ENCODE measurements around the gene RASSF5.

Gene RASSF5

DNA sequence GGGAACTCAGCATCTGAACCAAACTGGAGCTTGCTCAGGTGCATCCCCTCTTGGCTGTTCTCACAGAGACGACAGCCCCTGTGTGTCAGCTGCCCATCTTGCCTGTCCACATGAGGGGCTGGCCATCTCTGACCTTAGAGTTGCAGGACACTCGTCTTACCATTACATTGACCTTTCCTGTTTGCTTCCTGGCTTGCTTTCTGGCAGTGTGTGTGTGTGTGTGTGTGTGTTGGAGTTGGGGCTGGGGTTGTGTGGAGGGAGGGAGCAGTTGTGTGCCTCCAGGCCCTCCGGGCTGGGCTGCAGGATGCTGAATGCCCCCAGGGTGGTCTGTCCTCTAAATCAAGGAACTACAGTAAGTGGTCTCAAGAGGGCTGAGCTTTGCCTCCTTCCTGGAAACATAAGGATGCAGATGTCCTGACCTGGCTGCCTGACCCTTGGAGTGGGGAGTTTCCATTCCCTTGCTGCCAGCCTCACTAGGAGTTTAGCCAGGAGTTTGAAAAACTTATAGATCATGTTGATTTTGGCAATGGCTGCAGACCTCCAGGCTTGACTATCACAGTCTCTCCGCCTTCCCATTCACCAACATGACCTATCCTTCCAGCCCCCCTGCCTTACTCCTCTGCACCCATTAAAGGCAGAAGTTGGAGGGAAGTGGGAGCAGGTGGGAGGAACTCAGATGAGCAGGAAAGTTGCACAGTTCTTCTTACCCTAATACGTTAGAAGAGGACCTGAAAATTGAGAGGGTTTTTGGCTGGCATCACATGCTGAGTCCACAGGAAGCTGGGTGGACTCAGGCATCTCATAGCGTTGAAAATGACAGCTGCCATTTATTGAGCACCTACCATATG lies 19.0 kb downstream of the RASSF5 start:
- Histone ChIP-seq H3K4me2 (ENCODE audit: low read length) (peak overlapping the region; percentile 43), H3K79me2 (ENCODE audit: low read length) (no peaks in the 10 kb centered on the region), H3K9me3 (ENCODE audit: insufficient read depth, low read length) (no peaks in the 10 kb centered on the region), H2AFZ (ENCODE audit: low read depth, low read length) (peak overlapping the region; percentile 2; the same call in 1 of the 2 replicates), H3K9ac (ENCODE audit: low read length) (no peak overlapping the region), H3K4me3 (ENCODE audit: low read length) (0 out of 2 replicates have a peak overlapping the region, but pooled peaks have one; percentile 8), H3K27ac (ENCODE audit: low read length) (peak overlapping the region; percentile 62), H4K20me1 (ENCODE audit: insufficient read depth, low read length) (no peaks in the 10 kb centered on the region), H3K4me1 (ENCODE audit: low read length) (peaks cover 37% of the 10 kb centered on the region), H3K27me3 (ENCODE audit: low read depth, low read length) (no peaks in the 10 kb centered on the region), H3K36me3 (replicated peaks; ENCODE audit: low read depth, low read length) (no peaks in the 10 kb centered on the region)
- TF ChIP-seq EZH2phosphoT487 (IDR thresholded peaks at IDR 0.05; ENCODE audit: low read depth) = no peak
- TF ChIP-seq, protein P1, sequence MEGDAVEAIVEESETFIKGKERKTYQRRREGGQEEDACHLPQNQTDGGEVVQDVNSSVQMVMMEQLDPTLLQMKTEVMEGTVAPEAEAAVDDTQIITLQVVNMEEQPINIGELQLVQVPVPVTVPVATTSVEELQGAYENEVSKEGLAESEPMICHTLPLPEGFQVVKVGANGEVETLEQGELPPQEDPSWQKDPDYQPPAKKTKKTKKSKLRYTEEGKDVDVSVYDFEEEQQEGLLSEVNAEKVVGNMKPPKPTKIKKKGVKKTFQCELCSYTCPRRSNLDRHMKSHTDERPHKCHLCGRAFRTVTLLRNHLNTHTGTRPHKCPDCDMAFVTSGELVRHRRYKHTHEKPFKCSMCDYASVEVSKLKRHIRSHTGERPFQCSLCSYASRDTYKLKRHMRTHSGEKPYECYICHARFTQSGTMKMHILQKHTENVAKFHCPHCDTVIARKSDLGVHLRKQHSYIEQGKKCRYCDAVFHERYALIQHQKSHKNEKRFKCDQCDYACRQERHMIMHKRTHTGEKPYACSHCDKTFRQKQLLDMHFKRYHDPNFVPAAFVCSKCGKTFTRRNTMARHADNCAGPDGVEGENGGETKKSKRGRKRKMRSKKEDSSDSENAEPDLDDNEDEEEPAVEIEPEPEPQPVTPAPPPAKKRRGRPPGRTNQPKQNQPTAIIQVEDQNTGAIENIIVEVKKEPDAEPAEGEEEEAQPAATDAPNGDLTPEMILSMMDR (IDR thresholded peaks at IDR 0.05; ENCODE audit: low read depth, low read length) = no peak

DNA sequence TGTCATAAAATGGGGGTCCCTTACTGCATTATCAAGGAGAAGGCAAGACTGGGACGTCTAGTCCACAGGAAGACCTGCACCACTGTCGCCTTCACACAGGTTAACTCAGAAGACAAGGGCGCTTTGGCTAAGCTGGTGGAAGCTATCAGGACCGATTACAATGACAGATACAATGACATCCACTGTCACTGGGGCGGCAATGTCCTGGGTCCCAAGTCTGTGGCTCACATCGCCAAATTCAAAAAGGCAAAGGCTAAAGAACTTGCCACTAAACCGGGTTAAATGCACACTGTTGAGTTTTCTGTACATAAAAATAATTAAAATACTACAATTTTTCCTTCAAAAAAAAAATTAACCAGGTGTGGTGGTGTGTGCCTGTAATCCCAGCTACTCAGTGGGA lies 22.1 kb downstream of the RASSF5 start:
- Histone ChIP-seq H3K9me3 (ENCODE audit: insufficient read depth, low read length) (no peaks in the 10 kb centered on the region), H3K4me1 (ENCODE audit: low read length) (peaks cover 37% of the 10 kb centered on the region), H3K4me2 (ENCODE audit: low read length) (no peak overlapping the region), H3K36me3 (replicated peaks; ENCODE audit: low read depth, low read length) (no peaks in the 10 kb centered on the region), H3K9ac (ENCODE audit: low read length) (no peak overlapping the region), H3K4me3 (ENCODE audit: low read length) (no peak overlapping the region), H3K79me2 (ENCODE audit: low read length) (no peaks in the 10 kb centered on the region), H2AFZ (ENCODE audit: low read depth, low read length) (no peak overlapping the region), H4K20me1 (ENCODE audit: insufficient read depth, low read length) (no peaks in the 10 kb centered on the region), H3K27me3 (ENCODE audit: low read depth, low read length) (no peaks in the 10 kb centered on the region), H3K27ac (ENCODE audit: low read length) (no peak overlapping the region)
- TF ChIP-seq EZH2phosphoT487 (IDR thresholded peaks at IDR 0.05; ENCODE audit: low read depth) = no peak
- TF ChIP-seq, protein P1 (IDR thresholded peaks at IDR 0.05; ENCODE audit: low read depth, low read length) = no peak

DNA sequence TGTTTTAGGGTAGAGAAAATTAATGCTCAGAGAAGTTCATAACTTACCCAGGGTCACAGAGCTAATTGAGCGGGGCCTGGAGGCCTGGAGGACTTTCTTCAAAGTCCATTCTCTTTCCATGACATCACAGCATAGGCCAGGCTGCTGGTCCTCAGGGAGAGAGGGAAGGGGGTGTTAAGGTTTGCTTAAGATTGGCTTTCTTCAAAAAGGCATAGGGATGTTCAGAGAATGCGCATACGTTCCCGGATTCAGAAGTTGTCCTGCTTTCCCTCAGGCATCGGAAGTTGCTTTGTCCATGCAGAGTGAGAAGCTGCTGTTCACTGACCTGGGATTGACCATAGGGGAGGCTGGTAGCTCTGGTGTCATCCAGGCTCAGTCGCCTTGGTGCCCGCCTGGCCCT lies 25.0 kb downstream of the RASSF5 start:
- Histone ChIP-seq H3K9ac (ENCODE audit: low read length) (no peak overlapping the region), H3K9me3 (ENCODE audit: insufficient read depth, low read length) (no peaks in the 10 kb centered on the region), H3K4me2 (ENCODE audit: low read length) (no peak overlapping the region), H3K4me1 (ENCODE audit: low read length) (peaks cover 14% of the 10 kb centered on the region), H3K27ac (ENCODE audit: low read length) (no peak overlapping the region), H3K4me3 (ENCODE audit: low read length) (no peak overlapping the region), H4K20me1 (ENCODE audit: insufficient read depth, low read length) (no peaks in the 10 kb centered on the region), H3K36me3 (replicated peaks; ENCODE audit: low read depth, low read length) (no peaks in the 10 kb centered on the region), H3K27me3 (ENCODE audit: low read depth, low read length) (no peaks in the 10 kb centered on the region), H3K79me2 (ENCODE audit: low read length) (no peaks in the 10 kb centered on the region), H2AFZ (ENCODE audit: low read depth, low read length) (no peak overlapping the region)
- TF ChIP-seq, protein P1 (IDR thresholded peaks at IDR 0.05; ENCODE audit: low read depth, low read length) = no peak
- TF ChIP-seq EZH2phosphoT487 (IDR thresholded peaks at IDR 0.05; ENCODE audit: low read depth) = no peak

DNA sequence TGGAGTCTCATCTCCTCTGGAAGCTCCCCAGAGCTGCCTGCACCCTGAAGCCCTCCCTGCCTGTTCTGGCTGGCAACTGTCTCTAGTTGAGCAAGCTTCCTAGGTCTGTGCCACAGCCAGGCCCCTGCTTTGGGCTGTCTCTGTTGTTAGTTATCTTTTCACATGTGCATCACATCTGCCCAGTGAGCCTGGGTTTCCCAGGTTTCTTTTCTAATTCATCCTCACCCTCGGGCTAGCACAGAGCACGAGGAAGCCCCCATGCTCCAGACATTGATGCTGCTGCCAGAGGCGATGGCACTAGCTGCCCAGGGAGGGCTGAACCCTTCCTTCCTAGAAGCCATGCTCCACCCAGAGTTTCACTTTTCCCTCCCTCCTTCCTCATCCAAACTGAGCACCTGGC lies 27.2 kb downstream of the RASSF5 start:
- Histone ChIP-seq H3K4me3 (ENCODE audit: low read length) (no peak overlapping the region), H4K20me1 (ENCODE audit: insufficient read depth, low read length) (no peaks in the 10 kb centered on the region), H3K27me3 (ENCODE audit: low read depth, low read length) (no peaks in the 10 kb centered on the region), H2AFZ (ENCODE audit: low read depth, low read length) (no peak overlapping the region), H3K36me3 (replicated peaks; ENCODE audit: low read depth, low read length) (no peaks in the 10 kb centered on the region), H3K4me1 (ENCODE audit: low read length) (peaks cover 17% of the 10 kb centered on the region), H3K9ac (ENCODE audit: low read length) (no peak overlapping the region), H3K27ac (ENCODE audit: low read length) (no peak overlapping the region), H3K4me2 (ENCODE audit: low read length) (no peak overlapping the region), H3K79me2 (ENCODE audit: low read length) (no peaks in the 10 kb centered on the region), H3K9me3 (ENCODE audit: insufficient read depth, low read length) (no peaks in the 10 kb centered on the region)
- TF ChIP-seq, protein P1 (IDR thresholded peaks at IDR 0.05; ENCODE audit: low read depth, low read length) = no peak
- TF ChIP-seq EZH2phosphoT487 (IDR thresholded peaks at IDR 0.05; ENCODE audit: low read depth) = no peak
